ENCODE data around the gene RAB8B.

DNA sequence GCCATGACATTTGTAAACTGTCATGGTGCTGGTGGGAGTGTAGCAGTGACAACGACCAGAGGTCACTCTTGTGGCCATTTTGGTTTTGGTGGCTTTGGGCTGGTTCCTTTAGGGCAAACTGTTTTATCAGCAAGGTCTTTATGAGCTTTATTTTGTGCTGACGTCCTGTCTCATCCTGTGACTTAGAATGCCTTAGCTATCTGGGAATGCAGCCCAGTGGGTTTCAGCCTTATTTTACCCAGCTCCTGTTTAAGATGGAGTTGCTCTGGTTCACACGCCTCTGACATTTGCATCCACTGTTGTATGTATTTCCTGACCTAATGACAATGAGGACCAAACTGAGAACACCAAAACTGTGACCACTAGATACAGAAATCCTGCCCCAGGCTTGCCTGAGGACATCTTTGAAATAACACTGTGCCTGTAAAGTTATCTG lies 37.6 kb downstream of the RAB8B start:
- no peak for TF ChIP-seq KDM1A (IDR thresholded peaks at IDR 0.05)
- TF ChIP-seq POLR2G (IDR thresholded peaks at IDR 0.05; ENCODE audit: low read depth, low read length): no peak
- TF ChIP-seq HCFC1 (IDR thresholded peaks at IDR 0.05; ENCODE audit: low read depth, low read length): no peak
- no peak for TF ChIP-seq EP300 (IDR thresholded peaks at IDR 0.05; ENCODE audit: low read length)
- no peak for TF ChIP-seq ZNF224 (CRISPR knock-in tag; IDR thresholded peaks at IDR 0.05)
- 0 out of 2 replicates have a peak, but pooled peaks have one; percentile 72 for TF ChIP-seq HMG20A (CRISPR knock-in tag; conservative IDR thresholded peaks at IDR 0.05)
- peak; percentile 95 for TF ChIP-seq ZBTB17 (CRISPR knock-in tag; IDR thresholded peaks at IDR 0.05)
- no peak for TF ChIP-seq CTCF (IDR thresholded peaks at IDR 0.05 in 2 of 3, conservative IDR thresholded peaks at IDR 0.05 in 1 of 3; ENCODE audit: insufficient read depth in 2 of 3, low read depth in 1 of 3, low read length in 3 of 3)
- TF ChIP-seq MLLT1 (IDR thresholded peaks at IDR 0.05): no peak
